ENCODE data around the gene ESRRB.

The ESRRB gene

GRCh38 chr14:76457841-76458240, 81.9 kb downstream of the ESRRB start:
- TF ChIP-seq CTCF (IDR thresholded peaks at IDR 0.05; ENCODE audit: insufficient read depth, low read depth, low read length, missing control alignments): no peak
- no peak overlapping the region for H3K4me3 ChIP-seq (ENCODE audit: low read depth, low read length)
- no peak for DNase-seq (ENCODE audit: low read depth)

- no peak overlapping the region for H3K4me3 ChIP-seq (ENCODE audit: low read depth, low read length)
- no peak for DNase-seq (ENCODE audit: low read depth)
- TF ChIP-seq CTCF (IDR thresholded peaks at IDR 0.05; ENCODE audit: insufficient read depth, low read depth, low read length, missing control alignments): no peak
Measured at GRCh38 chr14:76461886-76462285, 85.9 kb downstream of the ESRRB start.

GRCh38 chr14:76462330-76462729, 86.4 kb downstream of the ESRRB start:
- H3K4me3 ChIP-seq (ENCODE audit: low read depth, low read length): no peak overlapping the region
- DNase-seq (ENCODE audit: low read depth): no peak
- no peak for TF ChIP-seq CTCF (IDR thresholded peaks at IDR 0.05; ENCODE audit: insufficient read depth, low read depth, low read length, missing control alignments)

- no peak overlapping the region for H3K4me3 ChIP-seq (ENCODE audit: low read depth, low read length)
- no peak for DNase-seq (ENCODE audit: low read depth)
- TF ChIP-seq CTCF (IDR thresholded peaks at IDR 0.05; ENCODE audit: insufficient read depth, low read depth, low read length, missing control alignments): no peak
Measured at GRCh38 chr14:76463105-76463504, 87.2 kb downstream of the ESRRB start.

GRCh38 chr14:76464856-76465255, 88.9 kb downstream of the ESRRB start:
- no peak for DNase-seq (ENCODE audit: low read depth)
- no peak for TF ChIP-seq CTCF (IDR thresholded peaks at IDR 0.05; ENCODE audit: insufficient read depth, low read depth, low read length, missing control alignments)
- H3K4me3 ChIP-seq (ENCODE audit: low read depth, low read length): no peak overlapping the region

GRCh38 chr14:76465664-76466063, 89.7 kb downstream of the ESRRB start:
- no peak for TF ChIP-seq CTCF (IDR thresholded peaks at IDR 0.05; ENCODE audit: insufficient read depth, low read depth, low read length, missing control alignments)
- DNase-seq (ENCODE audit: low read depth): no peak
- H3K4me3 ChIP-seq (ENCODE audit: low read depth, low read length): no peak overlapping the region

- no peak overlapping the region for H3K4me3 ChIP-seq (ENCODE audit: low read depth, low read length)
- DNase-seq (ENCODE audit: low read depth): no peak
- no peak for TF ChIP-seq CTCF (IDR thresholded peaks at IDR 0.05; ENCODE audit: insufficient read depth, low read depth, low read length, missing control alignments)
Measured at GRCh38 chr14:76467711-76468155, 91.8 kb downstream of the ESRRB start.
